ENCODE results near the gene GAS7. TPM values are rescaled to one million over a fixed set of nuclear protein-coding genes. Genes with fewer than 3 reads are reported as not detected.

GAS7 gene
- polyA plus RNA-seq, 1 donor (not counting 4 experiments of a cell fraction or from before 2014, with no cell fraction given), result 0.10 TPM

DNA sequence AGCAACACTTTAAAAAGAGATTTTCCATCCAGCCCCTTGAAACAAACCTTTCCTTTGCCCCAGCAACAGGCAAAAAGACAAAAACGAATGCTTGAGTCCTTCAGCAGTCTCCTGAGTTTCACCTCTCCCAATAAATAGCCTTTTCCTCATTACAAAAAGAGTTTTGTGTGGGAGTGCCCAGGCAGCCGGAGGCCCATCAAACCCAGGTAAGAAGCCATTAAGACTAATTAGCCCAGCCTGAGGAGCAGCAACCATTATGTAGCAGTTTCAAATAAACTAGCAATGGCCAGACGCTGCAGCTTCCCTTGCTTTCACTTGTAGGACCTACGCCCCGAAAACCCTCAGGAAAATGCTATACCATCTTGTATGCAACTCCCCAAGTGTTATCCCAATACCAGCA is 15.6 kb downstream of the GAS7 start:
- no peaks in the 10 kb centered on the region for H3K9me3 ChIP-seq (ENCODE audit: control insufficient read depth, low read depth, low read length)
- dilution Hi-C loops (cut with MboI; ENCODE audit: extremely low pct_ligation_motif_present, low sequenced_read_pairs), result no loop called here

DNA sequence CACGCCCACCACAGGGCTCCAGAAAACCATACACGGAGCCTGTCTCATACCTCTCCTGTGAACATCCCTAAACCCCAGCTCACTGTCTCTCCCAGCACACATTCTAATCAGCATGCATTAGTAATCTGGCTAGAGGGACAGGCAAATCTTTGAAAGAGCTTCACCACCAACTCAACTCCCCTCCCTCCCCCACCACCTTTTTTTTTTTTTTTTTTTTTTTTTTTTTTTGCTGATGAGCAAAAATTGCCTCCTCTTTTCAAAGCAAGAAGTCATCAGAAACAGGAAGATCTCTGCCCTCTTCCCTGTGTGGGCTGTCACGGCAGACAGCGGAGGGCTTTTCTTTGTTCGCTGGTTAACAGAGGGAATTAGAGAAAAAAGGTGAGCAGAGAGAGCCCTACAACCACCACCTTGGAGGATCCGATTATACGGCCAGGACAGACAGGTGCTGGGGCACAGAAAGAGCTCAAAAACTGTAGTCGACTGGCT is 19.9 kb downstream of the GAS7 start:
- no peaks in the 10 kb centered on the region for H4K20me1 ChIP-seq (ENCODE audit: control insufficient read depth, extremely low read depth, insufficient read depth, low read length)
- dilution Hi-C loops (cut with MboI; ENCODE audit: extremely low pct_ligation_motif_present, low sequenced_read_pairs), result no loop called here
- H3K27me3 ChIP-seq (ENCODE audit: control insufficient read depth, extremely low read depth, insufficient read depth, low read length), result no peaks in the 10 kb centered on the region
- H3K27ac ChIP-seq (ENCODE audit: control insufficient read depth, insufficient read depth, low read length), result no peak overlapping the region
- TF ChIP-seq, protein P1, sequence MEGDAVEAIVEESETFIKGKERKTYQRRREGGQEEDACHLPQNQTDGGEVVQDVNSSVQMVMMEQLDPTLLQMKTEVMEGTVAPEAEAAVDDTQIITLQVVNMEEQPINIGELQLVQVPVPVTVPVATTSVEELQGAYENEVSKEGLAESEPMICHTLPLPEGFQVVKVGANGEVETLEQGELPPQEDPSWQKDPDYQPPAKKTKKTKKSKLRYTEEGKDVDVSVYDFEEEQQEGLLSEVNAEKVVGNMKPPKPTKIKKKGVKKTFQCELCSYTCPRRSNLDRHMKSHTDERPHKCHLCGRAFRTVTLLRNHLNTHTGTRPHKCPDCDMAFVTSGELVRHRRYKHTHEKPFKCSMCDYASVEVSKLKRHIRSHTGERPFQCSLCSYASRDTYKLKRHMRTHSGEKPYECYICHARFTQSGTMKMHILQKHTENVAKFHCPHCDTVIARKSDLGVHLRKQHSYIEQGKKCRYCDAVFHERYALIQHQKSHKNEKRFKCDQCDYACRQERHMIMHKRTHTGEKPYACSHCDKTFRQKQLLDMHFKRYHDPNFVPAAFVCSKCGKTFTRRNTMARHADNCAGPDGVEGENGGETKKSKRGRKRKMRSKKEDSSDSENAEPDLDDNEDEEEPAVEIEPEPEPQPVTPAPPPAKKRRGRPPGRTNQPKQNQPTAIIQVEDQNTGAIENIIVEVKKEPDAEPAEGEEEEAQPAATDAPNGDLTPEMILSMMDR (optimal IDR thresholded peaks at IDR 0.05 in 1 of 3, IDR thresholded peaks at IDR 0.05 in 1 of 3, conservative IDR thresholded peaks at IDR 0.05 in 1 of 3; ENCODE audit: extremely low read depth in 1 of 3, insufficient read depth in 2 of 3, low read length in 3 of 3), result no peak
- no peak for TF ChIP-seq EZH2 (IDR thresholded peaks at IDR 0.05; ENCODE audit: low read length)
- no peaks in the 10 kb centered on the region for H3K36me3 ChIP-seq (ENCODE audit: control insufficient read depth in 2 of 2, extremely low read depth in 1 of 2, insufficient read depth in 2 of 2, low read length in 2 of 2)
- no peak overlapping the region for H3K4me2 ChIP-seq (ENCODE audit: control insufficient read depth, extremely low read depth, insufficient read depth, low read depth, low read length)
- no peak overlapping the region for H3K9ac ChIP-seq (ENCODE audit: control insufficient read depth, extremely low read depth, insufficient read depth, low read length)
- H3K4me3 ChIP-seq (ENCODE audit: control insufficient read depth in 2 of 3, extremely low read depth in 1 of 3, insufficient read depth in 2 of 3, low read depth in 1 of 3, low read length in 3 of 3), result no peak overlapping the region
- H3K9me1 ChIP-seq (ENCODE audit: control insufficient read depth, extremely low read depth, insufficient read depth, low read length), result no peaks in the 10 kb centered on the region
- H3K4me1 ChIP-seq (ENCODE audit: control insufficient read depth, extremely low read depth, insufficient read depth, low read length), result peaks cover 6% of the 10 kb centered on the region
- FAIRE-seq (no peak), DNase-seq (ENCODE audit: low read depth, low spot score) (no peak)
- H3K79me2 ChIP-seq (ENCODE audit: control insufficient read depth, insufficient read depth, low read length), result no peaks in the 10 kb centered on the region
- H2AFZ ChIP-seq (ENCODE audit: control insufficient read depth, low read length), result no peak overlapping the region
- no peaks in the 10 kb centered on the region for H3K9me3 ChIP-seq (ENCODE audit: control insufficient read depth, low read depth, low read length)

More for the DNA sequence above, 15.6 kb downstream of the GAS7 start:
- no peaks in the 10 kb centered on the region for H3K36me3 ChIP-seq (ENCODE audit: control insufficient read depth in 2 of 2, extremely low read depth in 1 of 2, insufficient read depth in 2 of 2, low read length in 2 of 2)
- no peak overlapping the region for H3K9ac ChIP-seq (ENCODE audit: control insufficient read depth, extremely low read depth, insufficient read depth, low read length)
- DNase-seq (ENCODE audit: low read depth, low spot score) (no peak), FAIRE-seq (no peak)
- no peak overlapping the region for H3K4me3 ChIP-seq (ENCODE audit: control insufficient read depth in 2 of 3, extremely low read depth in 1 of 3, insufficient read depth in 2 of 3, low read depth in 1 of 3, low read length in 3 of 3)
- H3K9me1 ChIP-seq (ENCODE audit: control insufficient read depth, extremely low read depth, insufficient read depth, low read length), result no peaks in the 10 kb centered on the region
- no peak overlapping the region for H3K4me2 ChIP-seq (ENCODE audit: control insufficient read depth, extremely low read depth, insufficient read depth, low read depth, low read length)
- TF ChIP-seq EZH2 (IDR thresholded peaks at IDR 0.05; ENCODE audit: low read length), result no peak
- TF ChIP-seq, protein P1 (optimal IDR thresholded peaks at IDR 0.05 in 1 of 3, IDR thresholded peaks at IDR 0.05 in 1 of 3, conservative IDR thresholded peaks at IDR 0.05 in 1 of 3; ENCODE audit: extremely low read depth in 1 of 3, insufficient read depth in 2 of 3, low read length in 3 of 3), result no peak
- H2AFZ ChIP-seq (ENCODE audit: control insufficient read depth, low read length), result no peak overlapping the region
- H3K79me2 ChIP-seq (ENCODE audit: control insufficient read depth, insufficient read depth, low read length), result no peaks in the 10 kb centered on the region
- H3K27me3 ChIP-seq (ENCODE audit: control insufficient read depth, extremely low read depth, insufficient read depth, low read length), result no peaks in the 10 kb centered on the region
- no peak overlapping the region for H3K27ac ChIP-seq (ENCODE audit: control insufficient read depth, insufficient read depth, low read length)
- H4K20me1 ChIP-seq (ENCODE audit: control insufficient read depth, extremely low read depth, insufficient read depth, low read length), result no peaks in the 10 kb centered on the region
- peaks cover 6% of the 10 kb centered on the region for H3K4me1 ChIP-seq (ENCODE audit: control insufficient read depth, extremely low read depth, insufficient read depth, low read length)

Data from keratinocyte (primary cell).